HepG2 (cell line): ENCODE measurements around the gene SERPINF2. TPM values are rescaled to one million over a fixed set of nuclear protein-coding genes. Genes with fewer than 3 reads are reported as not detected.

ENCODE experiments used
- ATAC-seq: fragments of 200-7000 bp; cut with Tn5 transposase; 3 replicates; pipeline ENCODE4 v1.9.1; 2020; ENCODE audit warnings: mild to moderate bottlenecking, moderate library complexity
- BruUV-seq: library from RNA; stranded (reverse); fragments of 400-500 nt; replicated peaks from 2 replicates; lab custom pipeline; 2021; lab: Mats Ljungman, UMichigan
- CTCF ChIA-PET: fragments of 300-600 bp; formaldehyde crosslinking; extraction: SDS; loops from one replicate; lab custom pipeline; 2021; ENCODE audit warnings: low total read pairs, inconsistent platforms, low intra/inter-chr PET ratio; lab: Yijun Ruan, JAX
- POLR2A ChIA-PET: fragments of 350-600 bp; sonication (Branson Sonifier 250); formaldehyde crosslinking; loops from one replicate; lab custom pipeline; 2020; ENCODE audit warnings: antibody characterized with exemption, inconsistent platforms; lab: Yijun Ruan, JAX
- DNase-seq: peaks from one replicate; pipeline ENCODE4 v3.0.0-alpha.2; 2015; ENCODE audit warnings: low spot score
- FAIRE-seq: peaks from 3 replicates; lab custom pipeline; 2011; peaks lifted over from hg19 to GRCh38; lab: Jason Lieb, UNC
- H2AFZ ChIP-seq: one replicate; pipeline ENCODE4 v1.6.1; 2011; ENCODE audit warnings: low read length, inconsistent platforms
- H3K27ac ChIP-seq: fragments of 300-600 bp; 3 replicates; pipeline ENCODE4 v1.8.0; 2011; ENCODE audit warnings: mixed run types, mild to moderate bottlenecking, mixed read lengths, low read length, inconsistent platforms; ENCODE audit not compliant: insufficient read depth; ENCODE audit errors: extremely low read length
- H3K27me3 ChIP-seq, 2 experiments: fragments of 200-600 bp in 1 of 2; 2 replicates in 1 of 2; 3 replicates in 1 of 2; pipeline versions ENCODE4 v1.6.0 to v1.8.0; 2011; ENCODE audit warnings: low read length in 2 of 2, mild to moderate bottlenecking in 2 of 2, moderate library complexity in 2 of 2, inconsistent platforms in 1 of 2; ENCODE audit not compliant: insufficient read depth in 2 of 2, control insufficient read depth in 1 of 2
- H3K36me3 ChIP-seq, 2 experiments: fragments of 200-600 bp in 1 of 2; replicated peaks in 1 of 2; 2 replicates in 1 of 2; 3 replicates in 1 of 2; pipeline versions ENCODE4 v1.5.1 to v1.8.0; 2011; ENCODE audit warnings: low read length in 2 of 2, inconsistent platforms in 1 of 2; ENCODE audit not compliant: insufficient read depth in 2 of 2, control insufficient read depth in 1 of 2
- H3K4me1 ChIP-seq: 2 replicates; pipeline ENCODE4 v1.5.1; 2012; ENCODE audit warnings: low read length, inconsistent platforms; ENCODE audit not compliant: insufficient read depth
- H3K4me2 ChIP-seq: 2 replicates; pipeline ENCODE4 v1.6.0; 2011; ENCODE audit warnings: low read depth, low read length, inconsistent platforms
- H3K4me3 ChIP-seq, 3 experiments: fragments of 200-600 bp in 1 of 3; sonication (generic), shearing (Covaris generic) in 1 of 3; replicated peaks in 1 of 3; 2 replicates each; pipeline ENCODE4 v1.5.1; 2011 to 2016; ENCODE audit warnings: low read length in 3 of 3, inconsistent platforms in 2 of 3, low read depth in 2 of 3, mild to moderate bottlenecking in 2 of 3, control low read depth in 1 of 3, mixed read lengths in 1 of 3; ENCODE audit not compliant: insufficient read depth in 1 of 3
- H3K79me2 ChIP-seq: one replicate; pipeline ENCODE4 v1.6.1; 2011; ENCODE audit warnings: low read length, inconsistent platforms; ENCODE audit not compliant: insufficient read depth
- H3K9ac ChIP-seq: 2 replicates; pipeline ENCODE4 v1.6.0; 2011; ENCODE audit warnings: mild to moderate bottlenecking, low read depth, low read length, inconsistent platforms; ENCODE audit not compliant: insufficient read depth
- H3K9me3 ChIP-seq: 2 replicates; pipeline ENCODE4 v1.5.1; 2012; ENCODE audit warnings: mild to moderate bottlenecking, low read length
- H4K20me1 ChIP-seq: 2 replicates; pipeline ENCODE4 v1.6.0; 2011; ENCODE audit warnings: inconsistent platforms, mild to moderate bottlenecking, low read length, moderate library complexity; ENCODE audit not compliant: insufficient read depth
- AGO2 ChIP-seq: fragments of 200-400 bp; formaldehyde crosslinking; optimal IDR thresholded peaks from 2 replicates; pipeline ENCODE3; 2017; ENCODE audit warnings: mild to moderate bottlenecking, low read depth, low read length, moderate library complexity
- HMG20A ChIP-seq: IDR thresholded peaks from 2 replicates; pipeline ENCODE4 v1.6.1; 2016; ENCODE audit warnings: borderline replicate concordance
- POLR2A ChIP-seq, 2 experiments: IDR thresholded peaks; 2 replicates each; pipeline ENCODE4 v1.6.1; 2011; ENCODE audit warnings: low read depth in 2 of 2, low read length in 2 of 2, mild to moderate bottlenecking in 1 of 2, moderate library complexity in 1 of 2; ENCODE audit not compliant: insufficient read depth in 1 of 2
- SP4 ChIP-seq: sonication (generic); formaldehyde crosslinking; IDR thresholded peaks from 2 replicates; pipeline ENCODE4 v1.8.1; 2023; ENCODE audit warnings: mild to moderate bottlenecking, missing genetic modification reagents
- ZBTB33 ChIP-seq: sonication (generic); formaldehyde crosslinking; IDR thresholded peaks from 2 replicates; pipeline ENCODE4 v1.4.0; 2020; ENCODE audit warnings: missing genetic modification reagents
- ZC3H13 ChIP-seq: sonication (generic); formaldehyde crosslinking; IDR thresholded peaks from 2 replicates; pipeline ENCODE4 v1.8.1; 2023; ENCODE audit warnings: mild to moderate bottlenecking, missing genetic modification reagents, moderate library complexity
- ZNF296 ChIP-seq: sonication (generic); formaldehyde crosslinking; conservative IDR thresholded peaks from 2 replicates; pipeline ENCODE4 v1.5.0; 2020; ENCODE audit warnings: mild to moderate bottlenecking, missing genetic modification reagents
- ZNF687 ChIP-seq: sonication (generic); formaldehyde crosslinking; IDR thresholded peaks from 2 replicates; pipeline ENCODE4 v1.5.1; 2020; ENCODE audit warnings: mild to moderate bottlenecking, missing genetic modification reagents, moderate library complexity
- WGBS: methylation state at CpG from one replicate; pipeline ENCODE4 v1.1.6; 2017; ENCODE audit warnings: low lambda C conversion rate; 5-methylcytosine and 5-hydroxymethylcytosine counted together
- in situ Hi-C: cut with HindIII; loops from 2 replicates; pipeline ENCODE4 v1.10.0; 2017; ENCODE audit warnings: low pct_unique_long_range_greater_than_20kb; ENCODE audit not compliant: extremely low pct_ligation_motif_present
- intact Hi-C: fragments of 100-400 bp; cut with micrococcal nuclease; formaldehyde crosslinking; loops from one replicate; pipeline ENCODE4 v1.10.0; 2022; ENCODE audit not compliant: unreplicated experiment
- polyA plus RNA-seq, 8 experiments: library from polyadenylated mRNA; depleted of rRNA in 3 of 8; stranded (reverse) in 7 of 8; unstranded in 1 of 8; fragments of >200 nt; fragmentation: Illumina TruSeq in 4 of 8; extraction: Trizol in 4 of 8; gene quantifications; 2 replicates each; pipeline versions ENCODE4 v1.2.1 to v1.2.3, GENCODE V29; 2011 to 2016; ENCODE audit warnings: low read depth in 4 of 8, missing spikeins in 1 of 8, mixed read lengths in 1 of 8; ENCODE audit not compliant: insufficient read depth in 1 of 8
- total RNA-seq, 5 experiments: library from RNA; depleted of rRNA; stranded (reverse); fragments of >200 nt; fragmentation: Illumina TruSeq; extraction: Trizol; gene quantifications; 2 replicates each; pipeline ENCODE4 v1.2.3, GENCODE V29; 2016; ENCODE audit warnings: low read depth in 1 of 5
- TF ChIP-seq, protein P1 (sequence below): sonication (generic); formaldehyde crosslinking; IDR thresholded peaks from 2 replicates; pipeline ENCODE4 v1.4.0; 2020; ENCODE audit warnings: missing genetic modification reagents

The SERPINF2 gene
- total and polyA plus RNA-seq, 2 of the 13 experiments (the other 11 are each of a cell fraction or from before 2014, with no cell fraction given), result 309 to 548 TPM

DNA sequence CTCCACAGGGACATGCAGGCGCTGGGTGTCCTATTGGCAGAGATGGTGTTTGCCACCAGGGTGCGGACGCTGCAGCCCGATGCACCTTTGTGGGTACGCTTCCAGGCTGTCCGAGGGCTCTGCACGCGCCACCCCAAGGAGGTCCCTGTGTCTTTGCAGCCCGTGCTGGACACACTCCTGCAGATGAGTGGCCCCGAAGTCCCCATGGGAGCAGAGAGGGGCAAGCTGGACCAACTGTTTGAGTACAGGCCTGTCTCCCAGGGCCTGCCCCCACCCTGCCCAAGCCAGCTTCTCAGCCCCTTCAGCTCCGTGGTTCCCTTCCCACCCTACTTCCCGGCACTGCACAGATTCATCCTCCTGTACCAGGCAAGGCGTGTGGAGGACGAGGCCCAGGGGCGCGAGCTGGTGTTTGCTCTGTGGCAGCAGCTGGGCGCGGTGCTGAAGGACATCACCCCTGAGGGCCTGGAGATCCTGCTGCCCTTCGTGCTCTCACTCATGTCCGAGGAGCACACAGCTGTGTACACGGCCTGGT, 15.3 kb upstream of the SERPINF2 start:
- no peaks in the 10 kb centered on the region for H3K27me3 ChIP-seq
- in situ Hi-C loops, result no loop called here
- DNase-seq (no peak), FAIRE-seq (no peak), ATAC-seq (no peak)
- no peak overlapping the region for H3K27ac ChIP-seq
- H3K36me3 ChIP-seq, result peaks cover 0 to 1% of the 10 kb centered on the region in 2 experiments; a peak in 2 of 5 replicates
- peaks cover 23% of the 10 kb centered on the region for H3K79me2 ChIP-seq
- peaks cover 54% of the 10 kb centered on the region for H3K4me1 ChIP-seq
- WGBS, result 92% methylated on average over 9 of the region's 21 CpGs
- intact Hi-C loops, result no loop called here
- ChIA-PET POLR2A (interaction anchor here (1.0 to 17.5 kb wide), 6 partner anchors 9 to 138 kb away, joined by 3 to 299 read pairs (median 72); partner anchors contain the start of genes SERPINF1 and SERPINF2), CTCF (no interaction called here)
- H4K20me1 ChIP-seq, result no peaks in the 10 kb centered on the region
- H2AFZ ChIP-seq, result no peak overlapping the region
- no peak overlapping the region for H3K4me3 ChIP-seq
- no TSS peak for BruUV-seq
- H3K4me2 ChIP-seq, result no peak overlapping the region
- H3K9ac ChIP-seq, result no peak overlapping the region
- H3K9me3 ChIP-seq, result no peaks in the 10 kb centered on the region
- no peak for TF ChIP-seq ZNF296 (CRISPR knock-in tag)
- no peak for TF ChIP-seq SP4 (CRISPR knock-in tag)
- TF ChIP-seq AGO2, result peak; percentile 30
- TF ChIP-seq POLR2A (IDR thresholded peaks at IDR 0.05; ENCODE audit: insufficient read depth in 1 of 2, low read depth in 2 of 2, low read length in 2 of 2), result 0 out of 4 replicates have a peak, but pooled peaks of 1 of the 2 experiments have one; percentile 23
- peak; percentile 98 for TF ChIP-seq ZBTB33 (CRISPR knock-in tag)
- TF ChIP-seq ZC3H13, result peak; percentile 80; the same call in 1 of the 2 replicates
- TF ChIP-seq, protein P1, sequence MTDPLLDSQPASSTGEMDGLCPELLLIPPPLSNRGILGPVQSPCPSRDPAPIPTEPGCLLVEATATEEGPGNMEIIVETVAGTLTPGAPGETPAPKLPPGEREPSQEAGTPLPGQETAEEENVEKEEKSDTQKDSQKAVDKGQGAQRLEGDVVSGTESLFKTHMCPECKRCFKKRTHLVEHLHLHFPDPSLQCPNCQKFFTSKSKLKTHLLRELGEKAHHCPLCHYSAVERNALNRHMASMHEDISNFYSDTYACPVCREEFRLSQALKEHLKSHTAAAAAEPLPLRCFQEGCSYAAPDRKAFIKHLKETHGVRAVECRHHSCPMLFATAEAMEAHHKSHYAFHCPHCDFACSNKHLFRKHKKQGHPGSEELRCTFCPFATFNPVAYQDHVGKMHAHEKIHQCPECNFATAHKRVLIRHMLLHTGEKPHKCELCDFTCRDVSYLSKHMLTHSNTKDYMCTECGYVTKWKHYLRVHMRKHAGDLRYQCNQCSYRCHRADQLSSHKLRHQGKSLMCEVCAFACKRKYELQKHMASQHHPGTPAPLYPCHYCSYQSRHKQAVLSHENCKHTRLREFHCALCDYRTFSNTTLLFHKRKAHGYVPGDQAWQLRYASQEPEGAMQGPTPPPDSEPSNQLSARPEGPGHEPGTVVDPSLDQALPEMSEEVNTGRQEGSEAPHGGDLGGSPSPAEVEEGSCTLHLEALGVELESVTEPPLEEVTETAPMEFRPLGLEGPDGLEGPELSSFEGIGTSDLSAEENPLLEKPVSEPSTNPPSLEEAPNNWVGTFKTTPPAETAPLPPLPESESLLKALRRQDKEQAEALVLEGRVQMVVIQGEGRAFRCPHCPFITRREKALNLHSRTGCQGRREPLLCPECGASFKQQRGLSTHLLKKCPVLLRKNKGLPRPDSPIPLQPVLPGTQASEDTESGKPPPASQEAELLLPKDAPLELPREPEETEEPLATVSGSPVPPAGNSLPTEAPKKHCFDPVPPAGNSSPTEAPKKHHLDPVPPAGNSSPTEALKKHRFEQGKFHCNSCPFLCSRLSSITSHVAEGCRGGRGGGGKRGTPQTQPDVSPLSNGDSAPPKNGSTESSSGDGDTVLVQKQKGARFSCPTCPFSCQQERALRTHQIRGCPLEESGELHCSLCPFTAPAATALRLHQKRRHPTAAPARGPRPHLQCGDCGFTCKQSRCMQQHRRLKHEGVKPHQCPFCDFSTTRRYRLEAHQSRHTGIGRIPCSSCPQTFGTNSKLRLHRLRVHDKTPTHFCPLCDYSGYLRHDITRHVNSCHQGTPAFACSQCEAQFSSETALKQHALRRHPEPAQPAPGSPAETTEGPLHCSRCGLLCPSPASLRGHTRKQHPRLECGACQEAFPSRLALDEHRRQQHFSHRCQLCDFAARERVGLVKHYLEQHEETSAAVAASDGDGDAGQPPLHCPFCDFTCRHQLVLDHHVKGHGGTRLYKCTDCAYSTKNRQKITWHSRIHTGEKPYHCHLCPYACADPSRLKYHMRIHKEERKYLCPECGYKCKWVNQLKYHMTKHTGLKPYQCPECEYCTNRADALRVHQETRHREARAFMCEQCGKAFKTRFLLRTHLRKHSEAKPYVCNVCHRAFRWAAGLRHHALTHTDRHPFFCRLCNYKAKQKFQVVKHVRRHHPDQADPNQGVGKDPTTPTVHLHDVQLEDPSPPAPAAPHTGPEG (CRISPR knock-in tag), result no peak
- TF ChIP-seq HMG20A (CRISPR knock-in tag), result no peak
- TF ChIP-seq ZNF687 (CRISPR knock-in tag), result peak; percentile 51
